WTC11 (cell line): Measurements from ENCODE around the gene PPME1. TPM values are rescaled to one million over a fixed set of nuclear protein-coding genes. Genes with fewer than 3 reads are reported as not detected.

Experiments
- ATAC-seq: fragments of 200-7000 bp; cut with Tn5 transposase; 2 replicates; pipeline ENCODE4 v1.10.0; 2021; ENCODE audit warnings: mild to moderate bottlenecking, moderate library complexity
- CTCF ChIA-PET: fragments of 300-600 bp; sonication (Branson Sonifier 250); formaldehyde crosslinking; loops from one replicate; lab custom pipeline; 2021; ENCODE audit warnings: antibody characterized with exemption; lab: Charles Lee
- POLR2A ChIA-PET: fragments of 350-600 bp; sonication (Branson Sonifier 250); formaldehyde crosslinking; loops from one replicate; lab custom pipeline; 2021; ENCODE audit warnings: antibody characterized with exemption; lab: Charles Lee
- DNase-seq: peaks from one replicate; pipeline ENCODE4 v3.0.0; 2021; ENCODE audit warnings: low spot score
- H3K27ac Mint-ChIP-seq: 2 replicates; pipeline ENCODE4 v1.8.0; 2021; ENCODE audit warnings: mixed read lengths
- H3K27me3 Mint-ChIP-seq: 2 replicates; pipeline ENCODE4 v1.8.0; 2021; ENCODE audit warnings: low read depth, mild to moderate bottlenecking, moderate library complexity, mixed read lengths
- H3K36me3 Mint-ChIP-seq: 2 replicates; pipeline ENCODE4 v1.8.0; 2021; ENCODE audit warnings: mixed read lengths
- H3K4me1 Mint-ChIP-seq: 2 replicates; pipeline ENCODE4 v1.8.0; 2022; ENCODE audit warnings: mixed read lengths
- H3K4me3 Mint-ChIP-seq: 2 replicates; pipeline ENCODE4 v1.8.0; 2021; ENCODE audit warnings: mild to moderate bottlenecking, moderate library complexity, mixed read lengths
- H3K9me3 Mint-ChIP-seq: 2 replicates; pipeline ENCODE4 v1.8.0; 2021; ENCODE audit warnings: mixed read lengths
- ATF2 ChIP-seq: sonication (generic); formaldehyde crosslinking; IDR thresholded peaks from 2 replicates; pipeline ENCODE4 v1.8.1; 2022; ENCODE audit warnings: low read depth, missing genetic modification reagents, borderline replicate concordance
- ATF6 ChIP-seq: sonication (generic); formaldehyde crosslinking; IDR thresholded peaks from 2 replicates; pipeline ENCODE4 v1.8.1; 2023; ENCODE audit warnings: mild to moderate bottlenecking, missing genetic modification reagents
- CREB1 ChIP-seq: sonication (generic); formaldehyde crosslinking; IDR thresholded peaks from 2 replicates; pipeline ENCODE4 v1.8.0; 2023; ENCODE audit warnings: mild to moderate bottlenecking, missing genetic modification reagents
- ESRRA ChIP-seq: sonication (generic); formaldehyde crosslinking; IDR thresholded peaks from 2 replicates; pipeline ENCODE4 v1.8.1; 2022; ENCODE audit warnings: mild to moderate bottlenecking, missing genetic modification reagents, borderline replicate concordance
- ETV6 ChIP-seq: sonication (generic); formaldehyde crosslinking; IDR thresholded peaks from 2 replicates; pipeline ENCODE4 v1.8.1; 2022; ENCODE audit warnings: mild to moderate bottlenecking, missing genetic modification reagents
- GTF2I ChIP-seq: fragments of 250-450 bp; sonication (Bioruptor Pico); conservative IDR thresholded peaks from 2 replicates; pipeline ENCODE4 v1.4.0; 2021; ENCODE audit warnings: mild to moderate bottlenecking
- NFATC4 ChIP-seq: fragments of 250-450 bp; sonication (Bioruptor Pico); IDR thresholded peaks from 2 replicates; pipeline ENCODE4 v1.9.0; 2021; ENCODE audit warnings: mild to moderate bottlenecking
- total RNA-seq: library from RNA; stranded (reverse); gene quantifications from 3 replicates; pipeline ENCODE4 v1.2.3, GENCODE V29; 2021
- TF ChIP-seq, protein P1 (sequence below): fragments of 250-450 bp; sonication (Bioruptor Pico); IDR thresholded peaks from 2 replicates; pipeline ENCODE4 v1.8.0; 2021; ENCODE audit warnings: mild to moderate bottlenecking
- TF ChIP-seq, protein P2 (sequence below): sonication (generic); formaldehyde crosslinking; IDR thresholded peaks from 2 replicates; pipeline ENCODE4 v1.8.0; 2022; ENCODE audit warnings: missing genetic modification reagents
- TF ChIP-seq, protein P3 (sequence below): fragments of 250-450 bp; sonication (Bioruptor Pico); conservative IDR thresholded peaks from 2 replicates; pipeline ENCODE4 v1.9.0; 2021; ENCODE audit warnings: mild to moderate bottlenecking
- TF ChIP-seq, protein P4 (sequence below): sonication (generic); formaldehyde crosslinking; IDR thresholded peaks from 2 replicates; pipeline ENCODE4 v1.8.0; 2022; ENCODE audit warnings: mild to moderate bottlenecking, missing genetic modification reagents
- TF ChIP-seq, protein P5 (sequence below): sonication (generic); formaldehyde crosslinking; IDR thresholded peaks from 2 replicates; pipeline ENCODE4 v1.8.1; 2022; ENCODE audit warnings: low read depth, mild to moderate bottlenecking, moderate library complexity, missing genetic modification reagents, borderline replicate concordance
- TF ChIP-seq, protein P6 (sequence below): sonication (generic); formaldehyde crosslinking; IDR thresholded peaks from 2 replicates; pipeline ENCODE4 v1.8.0; 2022; ENCODE audit warnings: mild to moderate bottlenecking, missing genetic modification reagents

PPME1 gene
- total RNA-seq, 1 experiment from 2014 or later, result 42.5 TPM

- TF ChIP-seq, protein P1, sequence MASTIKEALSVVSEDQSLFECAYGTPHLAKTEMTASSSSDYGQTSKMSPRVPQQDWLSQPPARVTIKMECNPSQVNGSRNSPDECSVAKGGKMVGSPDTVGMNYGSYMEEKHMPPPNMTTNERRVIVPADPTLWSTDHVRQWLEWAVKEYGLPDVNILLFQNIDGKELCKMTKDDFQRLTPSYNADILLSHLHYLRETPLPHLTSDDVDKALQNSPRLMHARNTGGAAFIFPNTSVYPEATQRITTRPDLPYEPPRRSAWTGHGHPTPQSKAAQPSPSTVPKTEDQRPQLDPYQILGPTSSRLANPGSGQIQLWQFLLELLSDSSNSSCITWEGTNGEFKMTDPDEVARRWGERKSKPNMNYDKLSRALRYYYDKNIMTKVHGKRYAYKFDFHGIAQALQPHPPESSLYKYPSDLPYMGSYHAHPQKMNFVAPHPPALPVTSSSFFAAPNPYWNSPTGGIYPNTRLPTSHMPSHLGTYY (CRISPR knock-in tag), result no peak
These were observed 95.9 kb downstream of the PPME1 start (continued) for GRCh38 chr11:74267014-74267413.

DNA sequence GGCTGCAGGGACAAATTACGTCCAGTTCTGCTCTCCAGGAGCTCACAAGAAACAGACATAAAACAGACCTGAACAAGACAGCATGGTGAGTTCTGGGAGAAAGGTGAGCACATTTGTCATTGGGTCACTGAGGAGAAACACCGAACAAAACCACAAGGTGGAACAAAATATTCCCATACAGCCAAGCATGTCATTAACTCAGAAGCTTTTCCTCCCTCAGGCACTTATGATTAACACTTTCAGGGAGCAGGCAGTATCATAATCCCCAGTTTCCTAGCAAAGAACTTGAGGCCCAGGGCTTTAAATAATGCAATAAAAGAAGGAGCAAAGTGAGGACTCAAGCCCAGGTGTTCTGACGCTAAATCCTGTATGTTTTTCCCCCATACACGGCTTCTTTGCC is 97.4 kb downstream of the PPME1 start:
- CTCF ChIA-PET, result interaction anchor here (1.4 to 1.8 kb wide), 2 partner anchors 13 to 181 kb away, joined by 4 to 6 read pairs; no protein-coding TSS in a partner anchor
- H3K9me3 Mint-ChIP-seq, result no peaks in the 10 kb centered on the region

GRCh38 chr11:74269161-74269811 is 98.2 kb downstream of the PPME1 start:
- Mint-ChIP-seq H3K36me3 (no peaks in the 10 kb centered on the region), H3K9me3 (no peaks in the 10 kb centered on the region), H3K27ac (no peak overlapping the region), H3K27me3 (no peaks in the 10 kb centered on the region), H3K4me1 (no peaks in the 10 kb centered on the region), H3K4me3 (no peak overlapping the region)
- ATAC-seq (no peak), DNase-seq (no peak)
- POLR2A ChIA-PET, result no interaction called here
- CTCF ChIA-PET, result interaction anchor here (0.8 to 1.8 kb wide), 3 partner anchors 14 to 180 kb away, joined by 3 to 7 read pairs (median 6); no protein-coding TSS in a partner anchor
- TF ChIP-seq ATF6 (CRISPR knock-in tag) (no peak), NFATC4 (CRISPR knock-in tag) (no peak), ATF2 (CRISPR knock-in tag) (no peak), GTF2I (CRISPR knock-in tag) (no peak), CREB1 (CRISPR knock-in tag) (no peak)
- TF ChIP-seq, protein P2, sequence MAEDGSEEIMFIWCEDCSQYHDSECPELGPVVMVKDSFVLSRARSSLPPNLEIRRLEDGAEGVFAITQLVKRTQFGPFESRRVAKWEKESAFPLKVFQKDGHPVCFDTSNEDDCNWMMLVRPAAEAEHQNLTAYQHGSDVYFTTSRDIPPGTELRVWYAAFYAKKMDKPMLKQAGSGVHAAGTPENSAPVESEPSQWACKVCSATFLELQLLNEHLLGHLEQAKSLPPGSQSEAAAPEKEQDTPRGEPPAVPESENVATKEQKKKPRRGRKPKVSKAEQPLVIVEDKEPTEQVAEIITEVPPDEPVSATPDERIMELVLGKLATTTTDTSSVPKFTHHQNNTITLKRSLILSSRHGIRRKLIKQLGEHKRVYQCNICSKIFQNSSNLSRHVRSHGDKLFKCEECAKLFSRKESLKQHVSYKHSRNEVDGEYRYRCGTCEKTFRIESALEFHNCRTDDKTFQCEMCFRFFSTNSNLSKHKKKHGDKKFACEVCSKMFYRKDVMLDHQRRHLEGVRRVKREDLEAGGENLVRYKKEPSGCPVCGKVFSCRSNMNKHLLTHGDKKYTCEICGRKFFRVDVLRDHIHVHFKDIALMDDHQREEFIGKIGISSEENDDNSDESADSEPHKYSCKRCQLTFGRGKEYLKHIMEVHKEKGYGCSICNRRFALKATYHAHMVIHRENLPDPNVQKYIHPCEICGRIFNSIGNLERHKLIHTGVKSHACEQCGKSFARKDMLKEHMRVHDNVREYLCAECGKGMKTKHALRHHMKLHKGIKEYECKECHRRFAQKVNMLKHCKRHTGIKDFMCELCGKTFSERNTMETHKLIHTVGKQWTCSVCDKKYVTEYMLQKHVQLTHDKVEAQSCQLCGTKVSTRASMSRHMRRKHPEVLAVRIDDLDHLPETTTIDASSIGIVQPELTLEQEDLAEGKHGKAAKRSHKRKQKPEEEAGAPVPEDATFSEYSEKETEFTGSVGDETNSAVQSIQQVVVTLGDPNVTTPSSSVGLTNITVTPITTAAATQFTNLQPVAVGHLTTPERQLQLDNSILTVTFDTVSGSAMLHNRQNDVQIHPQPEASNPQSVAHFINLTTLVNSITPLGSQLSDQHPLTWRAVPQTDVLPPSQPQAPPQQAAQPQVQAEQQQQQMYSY (CRISPR knock-in tag), result no peak
- TF ChIP-seq, protein P3, sequence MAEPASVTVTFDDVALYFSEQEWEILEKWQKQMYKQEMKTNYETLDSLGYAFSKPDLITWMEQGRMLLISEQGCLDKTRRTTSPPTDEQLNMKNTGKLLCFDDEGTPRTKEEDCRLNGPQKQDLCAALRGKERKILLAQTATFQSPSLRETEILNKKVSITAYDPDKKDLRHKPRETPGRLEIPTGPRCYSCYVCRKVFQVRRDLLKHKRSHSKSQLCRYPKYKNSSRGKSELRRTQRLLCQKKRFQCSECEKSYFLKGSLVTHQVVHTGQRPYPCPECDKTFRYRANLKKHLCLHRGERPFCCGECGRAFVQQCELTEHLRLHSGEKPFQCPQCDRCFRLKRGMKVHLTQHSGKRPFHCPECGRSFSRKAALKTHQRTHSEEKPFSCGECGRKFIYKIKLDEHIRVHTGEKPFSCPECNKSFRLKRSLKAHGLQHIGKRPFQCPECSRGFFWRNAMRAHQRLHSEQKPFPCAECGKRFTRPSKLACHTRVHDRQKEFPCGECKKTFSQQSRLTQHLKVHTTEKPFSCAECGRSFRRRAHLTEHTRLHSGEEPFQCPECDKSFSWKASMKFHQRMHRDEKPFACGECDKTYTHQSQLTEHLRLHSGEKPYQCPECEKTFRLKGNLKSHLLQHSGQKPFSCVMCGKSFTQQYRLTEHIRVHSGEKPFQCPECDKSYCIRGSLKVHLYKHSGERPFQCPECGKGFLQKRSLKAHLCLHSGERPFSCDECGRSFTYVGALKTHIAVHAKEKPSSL (CRISPR knock-in tag), result no peak
- TF ChIP-seq, protein P4, sequence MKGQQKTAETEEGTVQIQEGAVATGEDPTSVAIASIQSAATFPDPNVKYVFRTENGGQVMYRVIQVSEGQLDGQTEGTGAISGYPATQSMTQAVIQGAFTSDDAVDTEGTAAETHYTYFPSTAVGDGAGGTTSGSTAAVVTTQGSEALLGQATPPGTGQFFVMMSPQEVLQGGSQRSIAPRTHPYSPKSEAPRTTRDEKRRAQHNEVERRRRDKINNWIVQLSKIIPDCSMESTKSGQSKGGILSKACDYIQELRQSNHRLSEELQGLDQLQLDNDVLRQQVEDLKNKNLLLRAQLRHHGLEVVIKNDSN (CRISPR knock-in tag), result no peak
- TF ChIP-seq, protein P5, sequence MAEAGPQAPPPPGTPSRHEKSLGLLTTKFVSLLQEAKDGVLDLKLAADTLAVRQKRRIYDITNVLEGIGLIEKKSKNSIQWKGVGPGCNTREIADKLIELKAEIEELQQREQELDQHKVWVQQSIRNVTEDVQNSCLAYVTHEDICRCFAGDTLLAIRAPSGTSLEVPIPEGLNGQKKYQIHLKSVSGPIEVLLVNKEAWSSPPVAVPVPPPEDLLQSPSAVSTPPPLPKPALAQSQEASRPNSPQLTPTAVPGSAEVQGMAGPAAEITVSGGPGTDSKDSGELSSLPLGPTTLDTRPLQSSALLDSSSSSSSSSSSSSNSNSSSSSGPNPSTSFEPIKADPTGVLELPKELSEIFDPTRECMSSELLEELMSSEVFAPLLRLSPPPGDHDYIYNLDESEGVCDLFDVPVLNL, result no peak
- TF ChIP-seq, protein P6, sequence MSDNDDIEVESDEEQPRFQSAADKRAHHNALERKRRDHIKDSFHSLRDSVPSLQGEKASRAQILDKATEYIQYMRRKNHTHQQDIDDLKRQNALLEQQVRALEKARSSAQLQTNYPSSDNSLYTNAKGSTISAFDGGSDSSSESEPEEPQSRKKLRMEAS, result no peak

More for the DNA sequence above, 97.4 kb downstream of the PPME1 start:
- no peak for ATAC-seq
- Mint-ChIP-seq H3K27ac (no peak overlapping the region), H3K4me3 (no peak overlapping the region), H3K27me3 (no peaks in the 10 kb centered on the region)
- POLR2A ChIA-PET, result no interaction called here
- no peak for DNase-seq
- TF ChIP-seq ESRRA (CRISPR knock-in tag) (no peak), ETV6 (no peak)
- TF ChIP-seq, all 79 proteins: peak for 0
- no peaks in the 10 kb centered on the region for H3K36me3 Mint-ChIP-seq
- H3K4me1 Mint-ChIP-seq, result no peaks in the 10 kb centered on the region
